Mammary epithelial cell (primary cell): ENCODE results near the gene MYO7A.

Source experiments
- EZH2 ChIP-seq: IDR thresholded peaks from 2 replicates; pipeline ENCODE4 v1.6.1; 2012; ENCODE audit warnings: low read length, inconsistent platforms, borderline replicate concordance
- TF ChIP-seq, protein P1 (sequence below), 2 donors: IDR thresholded peaks in 1 of 2; conservative IDR thresholded peaks in 1 of 2; 2 replicates each; pipeline ENCODE4 v1.5.1; 2011 to 2012; ENCODE audit warnings: inconsistent platforms in 2 of 2, low read length in 2 of 2, mild to moderate bottlenecking in 2 of 2, control low read depth in 1 of 2, low read depth in 1 of 2; ENCODE audit not compliant: insufficient read depth in 1 of 2; ENCODE audit errors: extremely low read depth in 1 of 2

DNA sequence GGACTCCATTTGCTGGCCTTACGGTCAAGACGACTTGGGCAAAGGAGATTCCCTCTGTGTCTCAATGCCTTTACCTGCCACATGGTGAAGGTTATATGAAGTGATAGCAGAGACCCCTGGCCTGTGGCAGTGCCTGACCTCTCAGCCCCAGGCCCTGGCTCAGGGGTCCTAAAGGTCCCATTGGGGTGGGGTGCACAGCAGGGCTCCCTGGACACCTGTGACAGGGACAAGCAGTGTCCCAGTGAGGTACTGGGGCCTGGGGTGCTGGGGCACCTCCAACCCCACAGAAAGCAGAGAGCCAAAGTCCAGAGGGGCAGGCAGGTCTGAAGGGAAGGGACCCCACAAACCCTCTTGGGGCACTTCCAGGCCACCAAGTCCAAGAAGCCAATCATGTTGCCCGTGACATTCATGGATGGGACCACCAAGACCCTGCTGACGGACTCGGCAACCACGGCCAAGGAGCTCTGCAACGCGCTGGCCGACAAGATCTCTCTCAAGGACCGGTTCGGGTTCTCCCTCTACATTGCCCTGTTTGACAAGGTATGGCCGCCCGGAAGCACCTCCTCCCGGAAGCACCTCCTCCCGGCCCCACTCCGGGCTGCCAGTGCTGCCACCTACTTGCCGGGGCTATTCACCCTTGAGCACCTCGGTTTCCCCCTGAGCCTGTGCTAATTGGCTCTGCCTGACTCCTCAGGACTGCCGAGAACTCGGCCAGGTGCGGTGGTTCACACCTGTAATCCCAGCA, 62.5 kb downstream of the MYO7A start:
- TF ChIP-seq, protein P1, sequence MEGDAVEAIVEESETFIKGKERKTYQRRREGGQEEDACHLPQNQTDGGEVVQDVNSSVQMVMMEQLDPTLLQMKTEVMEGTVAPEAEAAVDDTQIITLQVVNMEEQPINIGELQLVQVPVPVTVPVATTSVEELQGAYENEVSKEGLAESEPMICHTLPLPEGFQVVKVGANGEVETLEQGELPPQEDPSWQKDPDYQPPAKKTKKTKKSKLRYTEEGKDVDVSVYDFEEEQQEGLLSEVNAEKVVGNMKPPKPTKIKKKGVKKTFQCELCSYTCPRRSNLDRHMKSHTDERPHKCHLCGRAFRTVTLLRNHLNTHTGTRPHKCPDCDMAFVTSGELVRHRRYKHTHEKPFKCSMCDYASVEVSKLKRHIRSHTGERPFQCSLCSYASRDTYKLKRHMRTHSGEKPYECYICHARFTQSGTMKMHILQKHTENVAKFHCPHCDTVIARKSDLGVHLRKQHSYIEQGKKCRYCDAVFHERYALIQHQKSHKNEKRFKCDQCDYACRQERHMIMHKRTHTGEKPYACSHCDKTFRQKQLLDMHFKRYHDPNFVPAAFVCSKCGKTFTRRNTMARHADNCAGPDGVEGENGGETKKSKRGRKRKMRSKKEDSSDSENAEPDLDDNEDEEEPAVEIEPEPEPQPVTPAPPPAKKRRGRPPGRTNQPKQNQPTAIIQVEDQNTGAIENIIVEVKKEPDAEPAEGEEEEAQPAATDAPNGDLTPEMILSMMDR (conservative IDR thresholded peaks at IDR 0.05 in 1 of 2, IDR thresholded peaks at IDR 0.05 in 1 of 2; ENCODE audit: extremely low read depth in 1 of 2, insufficient read depth in 1 of 2, low read depth in 1 of 2, low read length in 2 of 2), result no peak
- TF ChIP-seq EZH2, result no peak
